Measurements from ENCODE around the gene EFL1.
A peak's percentile ranks its signal among the peaks of the same experiment; 100 is the strongest.

Gene EFL1

GRCh38 chr15:82122746-82123400 is 139.7 kb downstream of the EFL1 start:
- no peak for DNase-seq (ENCODE audit: low spot score)

GRCh38 chr15:82118040-82118439 is 144.5 kb downstream of the EFL1 start:
- no peak for DNase-seq (ENCODE audit: low spot score)

GRCh38 chr15:82117296-82117695 is 145.2 kb downstream of the EFL1 start:
- DNase-seq (ENCODE audit: low spot score): no peak

GRCh38 chr15:82114660-82115059 is 147.9 kb downstream of the EFL1 start:
- no peak for DNase-seq (ENCODE audit: low spot score)

- no peak for DNase-seq (ENCODE audit: low spot score)
Observed at GRCh38 chr15:82113106-82113715, 149.3 kb downstream of the EFL1 start.

- no peak for DNase-seq (ENCODE audit: low spot score)
Observed at GRCh38 chr15:82111918-82112317, 150.6 kb downstream of the EFL1 start.

DNA sequence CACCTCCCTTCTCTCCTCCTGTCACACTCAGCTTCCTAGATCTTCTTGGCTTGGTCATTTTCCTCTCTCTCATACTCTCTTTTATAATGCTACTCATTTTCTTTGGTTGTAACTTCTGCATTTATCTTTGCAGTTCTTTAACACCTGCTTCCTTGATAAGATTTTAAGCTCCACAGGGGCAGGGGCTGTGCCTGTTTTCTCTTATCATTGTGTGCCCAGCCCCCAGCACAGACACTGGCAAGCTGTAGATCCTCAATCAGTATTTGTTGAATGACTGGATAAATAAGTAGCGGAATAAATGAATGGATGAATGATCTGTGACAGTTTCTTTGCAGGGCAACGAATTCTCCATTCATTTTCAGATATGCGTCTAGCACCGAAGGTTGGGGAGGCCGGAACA is 152.4 kb downstream of the EFL1 start:
- DNase-seq (ENCODE audit: low spot score): no peak

DNA sequence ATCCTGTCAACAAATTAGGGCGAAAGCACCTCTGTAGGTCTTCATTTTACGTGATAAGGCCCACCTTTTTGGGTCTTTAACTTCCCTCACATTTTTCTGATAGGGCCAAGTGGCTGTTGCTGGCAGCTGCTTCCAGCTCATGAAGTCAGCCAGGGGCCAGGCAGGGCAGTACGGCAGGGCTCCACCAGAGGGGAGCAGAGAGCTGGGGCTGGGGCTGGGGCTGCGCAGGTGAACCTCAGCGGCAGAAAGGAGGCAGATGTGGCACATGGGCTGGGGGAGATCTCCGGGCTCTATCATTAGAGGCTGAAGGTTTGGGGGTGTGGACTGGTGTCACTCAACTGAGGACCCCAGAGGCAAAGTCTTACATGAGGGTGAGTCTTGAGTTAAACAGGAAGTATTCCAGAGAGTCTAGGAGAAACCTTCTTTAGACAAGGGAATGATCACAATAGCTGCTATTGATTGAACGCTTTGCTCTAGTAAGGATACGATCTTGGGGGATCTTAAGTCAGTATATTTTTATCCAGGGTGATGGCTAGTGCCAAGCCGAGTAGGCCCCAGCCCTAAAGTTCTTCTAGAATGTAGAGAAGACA is 153.9 kb downstream of the EFL1 start:
- peak; percentile 91 for DNase-seq (ENCODE audit: low spot score)

DNA sequence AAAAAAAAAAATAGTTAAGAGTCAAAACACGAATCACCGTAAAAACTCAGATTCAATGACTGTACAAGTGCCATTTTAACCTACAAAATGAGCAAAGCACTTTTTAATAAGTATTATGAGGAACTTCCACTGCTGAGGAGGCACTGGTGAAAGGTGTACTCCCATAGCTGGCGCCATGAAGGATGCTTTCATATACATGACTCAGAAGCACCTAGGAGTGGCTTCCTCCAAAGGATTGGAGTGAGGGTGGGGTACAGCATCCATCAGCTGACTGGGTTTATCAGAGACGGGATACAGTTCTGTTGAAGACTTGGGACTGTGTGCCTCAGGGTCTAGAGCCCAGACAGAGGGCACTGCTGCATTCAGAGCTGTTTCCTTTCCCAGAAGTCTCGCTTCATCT is 155.9 kb downstream of the EFL1 start:
- DNase-seq (ENCODE audit: low spot score): no peak

DNA sequence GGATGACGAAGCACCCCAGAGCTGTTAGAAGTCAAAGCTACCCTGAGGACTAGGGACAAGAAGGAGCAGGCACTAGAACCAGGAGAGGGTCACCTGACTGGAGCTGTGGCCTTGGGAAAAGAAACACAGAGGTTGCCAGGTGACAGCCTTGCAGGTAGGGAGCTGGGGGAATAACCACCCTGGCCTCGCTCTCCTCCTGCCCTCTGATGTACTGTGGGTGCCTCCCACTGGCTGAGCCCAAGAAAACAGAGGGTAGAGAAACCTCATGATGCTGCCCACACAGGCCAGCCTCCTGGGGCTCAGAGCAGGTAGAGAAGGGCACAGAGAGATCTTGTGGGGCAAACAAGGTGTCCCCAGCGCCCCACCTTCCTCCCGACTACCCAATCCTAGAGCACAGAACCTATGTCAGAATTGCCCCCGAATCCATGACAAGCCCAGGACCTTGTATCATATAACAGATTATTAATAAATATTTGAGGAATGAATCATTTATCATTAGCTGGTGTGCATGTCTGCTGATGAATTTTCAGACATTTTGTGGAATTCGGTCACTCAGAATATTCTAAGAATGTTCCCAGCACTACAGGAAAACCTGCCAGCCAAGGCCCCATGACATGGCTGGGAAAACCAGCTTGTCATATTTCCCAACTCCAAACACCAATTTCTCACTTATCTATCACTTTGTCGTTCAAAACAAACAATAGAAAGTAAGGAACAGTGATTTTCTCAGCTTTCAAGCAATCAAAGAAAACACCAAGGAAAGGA is 156.9 kb downstream of the EFL1 start:
- no peak for DNase-seq (ENCODE audit: low spot score)

- DNase-seq (ENCODE audit: low spot score): no peak
Observed at GRCh38 chr15:82103468-82103867, 159.1 kb downstream of the EFL1 start.

DNA sequence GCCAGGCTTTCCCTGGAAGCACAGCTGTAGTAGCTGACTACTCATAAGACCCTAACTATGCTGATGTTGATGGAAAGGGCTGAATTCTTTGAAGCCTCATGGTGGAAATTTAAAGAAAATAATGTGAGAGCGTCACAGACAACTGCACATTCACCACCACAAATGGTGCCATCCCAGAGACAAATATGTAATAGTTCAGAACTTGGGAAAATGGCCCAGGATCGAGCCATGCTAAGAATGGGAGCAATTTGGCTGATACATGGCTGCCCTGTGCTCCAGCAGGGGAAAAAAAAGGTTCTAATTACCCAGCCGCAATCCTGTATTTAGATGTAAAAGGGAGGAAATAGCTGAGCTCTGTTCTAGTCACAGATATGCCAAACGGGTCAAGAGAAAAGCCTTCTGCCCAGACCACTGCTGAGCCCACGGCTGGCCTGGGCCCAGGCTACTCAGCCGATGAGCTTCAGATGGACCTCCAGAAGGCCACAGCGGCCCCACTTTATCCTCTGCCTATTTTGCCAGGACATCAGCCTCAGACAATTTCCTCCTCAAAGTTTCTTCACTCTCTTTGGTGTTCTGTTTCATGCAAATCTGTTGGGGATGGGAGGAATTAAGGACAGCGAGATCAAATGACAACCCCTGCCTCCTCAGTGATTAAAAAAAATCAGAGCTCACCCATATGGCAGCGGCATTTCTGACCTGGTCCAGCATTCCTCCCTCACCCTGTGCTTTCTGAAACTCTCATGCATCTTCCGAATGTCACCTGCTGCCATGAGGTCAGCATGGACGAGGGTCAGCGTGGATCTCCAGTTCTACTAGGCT is 162.2 kb downstream of the EFL1 start:
- DNase-seq (ENCODE audit: low spot score): no peak

GRCh38 chr15:82098674-82099073 is 163.9 kb downstream of the EFL1 start:
- no peak for DNase-seq (ENCODE audit: low spot score)

GRCh38 chr15:82095803-82096202 is 166.7 kb downstream of the EFL1 start:
- DNase-seq (ENCODE audit: low spot score): no peak

DNA sequence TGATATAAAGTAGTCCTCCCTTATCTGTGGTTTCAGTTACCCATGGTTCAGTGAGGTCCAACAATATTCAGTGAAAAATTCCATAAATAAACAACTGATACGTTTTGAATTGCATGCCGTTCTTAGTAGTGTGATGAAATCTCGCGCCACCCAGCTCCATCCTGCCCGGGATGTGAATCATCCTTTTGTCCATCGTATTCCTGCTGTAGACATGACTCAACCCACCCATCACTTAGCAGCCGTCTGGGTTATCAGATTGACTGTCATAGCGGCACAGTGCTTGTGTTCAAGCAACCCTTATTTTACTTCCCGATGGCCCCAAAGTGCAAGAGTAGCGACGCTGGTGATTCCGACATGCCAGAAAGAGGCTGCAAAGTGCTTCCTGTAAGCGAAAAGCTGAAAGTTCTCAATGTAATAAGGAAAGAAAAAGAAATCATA is 168.7 kb downstream of the EFL1 start:
- DNase-seq (ENCODE audit: low spot score): no peak

GRCh38 chr15:82093325-82093724 is 169.2 kb downstream of the EFL1 start:
- no peak for DNase-seq (ENCODE audit: low spot score)

GRCh38 chr15:82091636-82092140 is 170.8 kb downstream of the EFL1 start:
- DNase-seq (ENCODE audit: low spot score): no peak

DNA sequence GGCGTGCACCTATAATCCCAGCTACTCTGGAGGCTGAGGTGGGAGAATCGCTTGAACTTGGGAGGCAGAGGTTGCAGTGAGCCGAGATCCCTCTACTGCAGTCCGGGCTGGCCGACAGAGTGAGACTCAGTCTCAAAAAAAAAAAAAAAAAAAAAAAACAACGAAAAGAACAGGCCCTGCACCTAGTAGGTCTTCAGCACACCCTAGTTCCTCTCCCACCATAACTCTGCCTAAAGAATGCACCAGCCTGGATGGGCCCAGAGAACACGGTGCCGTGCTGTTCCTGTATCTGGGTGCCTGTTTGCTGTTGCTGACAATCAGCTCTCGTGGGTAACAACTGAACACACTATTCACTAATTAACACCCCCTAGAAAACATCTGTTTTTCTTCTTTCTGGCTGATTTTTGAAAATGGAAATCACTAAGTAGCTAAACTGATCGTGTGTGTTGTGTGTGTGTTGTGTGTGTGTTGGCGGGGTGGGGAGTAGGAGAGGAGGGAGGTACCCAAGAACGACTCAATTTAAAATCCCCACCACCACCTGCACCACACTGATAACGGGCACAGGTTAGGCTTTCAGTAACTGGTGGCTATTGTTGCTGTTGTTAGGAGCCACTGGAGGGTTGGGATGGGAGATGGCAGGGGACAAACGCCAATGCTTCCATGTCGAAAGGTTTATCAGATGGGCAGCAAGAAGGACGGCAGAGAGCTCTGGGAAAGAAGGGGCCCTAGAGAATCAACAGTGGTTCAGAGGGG is 176.1 kb downstream of the EFL1 start:
- no peak for DNase-seq (ENCODE audit: low spot score)

- DNase-seq (ENCODE audit: low spot score): no peak
Observed at GRCh38 chr15:82081914-82082762, 180.4 kb downstream of the EFL1 start.

- DNase-seq (ENCODE audit: low spot score): no peak
Observed at GRCh38 chr15:82080774-82081173, 181.8 kb downstream of the EFL1 start.

Measured in HuH-7.5 (cell line).